Measurements from ENCODE around the gene PLXNA1. TPM values are rescaled to one million over a fixed set of nuclear protein-coding genes. Genes with fewer than 3 reads are reported as not detected.

Gene PLXNA1
- total and polyA plus RNA-seq, 10 of the 15 experiments (the other 5 are each of a cell fraction or from before 2014, with no cell fraction given) = 0.03 to 16.4 (median 2.5) TPM

- no peaks in the 10 kb centered on the region for H3K79me2 ChIP-seq (ENCODE audit: control insufficient read depth, insufficient read depth, low read length)
- ATAC-seq (no peak), FAIRE-seq (no peak), DNase-seq (ENCODE audit: low read depth, low spot score) (no peak)
- no peak overlapping the region for H3K9ac ChIP-seq (ENCODE audit: control insufficient read depth, insufficient read depth, low read length)
- WGBS (ENCODE audit: insufficient coverage, insufficient replicate concordance, low lambda C conversion rate, missing lambda C conversion rate) = 72% methylated on average over 21 of the region's 21 CpGs
- RAD21 ChIA-PET (ENCODE audit: unreplicated experiment) = no interaction called here
- POLR2A ChIA-PET = no interaction called here
- CTCF ChIA-PET = no interaction called here
- TF ChIP-seq ETV6 (conservative IDR thresholded peaks at IDR 0.05 in 1 of 2, IDR thresholded peaks at IDR 0.05 in 1 of 2; ENCODE audit: borderline replicate concordance in 1 of 2, low read depth in 1 of 2) = no peak
- TF ChIP-seq YY1 (IDR thresholded peaks at IDR 0.05; ENCODE audit: low read depth, low read length) = no peak
- TF ChIP-seq, protein P1, sequence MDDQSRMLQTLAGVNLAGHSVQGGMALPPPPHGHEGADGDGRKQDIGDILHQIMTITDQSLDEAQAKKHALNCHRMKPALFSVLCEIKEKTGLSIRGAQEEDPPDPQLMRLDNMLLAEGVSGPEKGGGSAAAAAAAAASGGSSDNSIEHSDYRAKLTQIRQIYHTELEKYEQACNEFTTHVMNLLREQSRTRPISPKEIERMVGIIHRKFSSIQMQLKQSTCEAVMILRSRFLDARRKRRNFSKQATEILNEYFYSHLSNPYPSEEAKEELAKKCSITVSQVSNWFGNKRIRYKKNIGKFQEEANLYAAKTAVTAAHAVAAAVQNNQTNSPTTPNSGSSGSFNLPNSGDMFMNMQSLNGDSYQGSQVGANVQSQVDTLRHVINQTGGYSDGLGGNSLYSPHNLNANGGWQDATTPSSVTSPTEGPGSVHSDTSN (IDR thresholded peaks at IDR 0.05; ENCODE audit: insufficient replicate concordance, low read depth, low read length) = no peak
- TF ChIP-seq RAD21 (IDR thresholded peaks at IDR 0.05; ENCODE audit: insufficient read depth, low read depth, low read length) = no peak
- TF ChIP-seq, protein P2, sequence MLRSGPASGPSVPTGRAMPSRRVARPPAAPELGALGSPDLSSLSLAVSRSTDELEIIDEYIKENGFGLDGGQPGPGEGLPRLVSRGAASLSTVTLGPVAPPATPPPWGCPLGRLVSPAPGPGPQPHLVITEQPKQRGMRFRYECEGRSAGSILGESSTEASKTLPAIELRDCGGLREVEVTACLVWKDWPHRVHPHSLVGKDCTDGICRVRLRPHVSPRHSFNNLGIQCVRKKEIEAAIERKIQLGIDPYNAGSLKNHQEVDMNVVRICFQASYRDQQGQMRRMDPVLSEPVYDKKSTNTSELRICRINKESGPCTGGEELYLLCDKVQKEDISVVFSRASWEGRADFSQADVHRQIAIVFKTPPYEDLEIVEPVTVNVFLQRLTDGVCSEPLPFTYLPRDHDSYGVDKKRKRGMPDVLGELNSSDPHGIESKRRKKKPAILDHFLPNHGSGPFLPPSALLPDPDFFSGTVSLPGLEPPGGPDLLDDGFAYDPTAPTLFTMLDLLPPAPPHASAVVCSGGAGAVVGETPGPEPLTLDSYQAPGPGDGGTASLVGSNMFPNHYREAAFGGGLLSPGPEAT (IDR thresholded peaks at IDR 0.05; ENCODE audit: low read depth) = no peak
- TF ChIP-seq MEF2A (IDR thresholded peaks at IDR 0.05; ENCODE audit: insufficient read depth, low read depth, low read length) = no peak
- TF ChIP-seq ZNF207 (IDR thresholded peaks at IDR 0.05; ENCODE audit: borderline replicate concordance) = no peak
- no peak for TF ChIP-seq RFX5 (IDR thresholded peaks at IDR 0.05; ENCODE audit: low read depth, low read length)
- TF ChIP-seq BMI1 (IDR thresholded peaks at IDR 0.05; ENCODE audit: borderline replicate concordance) = no peak
- no peak for TF ChIP-seq BCL3 (IDR thresholded peaks at IDR 0.05; ENCODE audit: borderline replicate concordance, insufficient read depth, low read depth, low read length, poor library complexity, severe bottlenecking)
- TF ChIP-seq ESRRA (IDR thresholded peaks at IDR 0.05; ENCODE audit: low read length) = no peak
- no peak for TF ChIP-seq RUNX3 (IDR thresholded peaks at IDR 0.05; ENCODE audit: low read length)
- TF ChIP-seq TCF7 (IDR thresholded peaks at IDR 0.05; ENCODE audit: borderline replicate concordance) = no peak
- no peak for TF ChIP-seq E2F8 (IDR thresholded peaks at IDR 0.05; ENCODE audit: low read depth, partially characterized antibody)
- TF ChIP-seq CBX5 (IDR thresholded peaks at IDR 0.05; ENCODE audit: low read depth) = no peak
- TF ChIP-seq JUNB (IDR thresholded peaks at IDR 0.05) = no peak
- no peak for TF ChIP-seq NR2C1 (IDR thresholded peaks at IDR 0.05)
- TF ChIP-seq ZZZ3 (IDR thresholded peaks at IDR 0.05; ENCODE audit: control insufficient read depth, insufficient read length, low read depth) = no peak
- no peak overlapping the region for H3K4me2 ChIP-seq (ENCODE audit: control insufficient read depth, insufficient read depth)
- no peaks in the 10 kb centered on the region for H3K27me3 ChIP-seq (replicated peaks in 1 of 2; ENCODE audit: control insufficient read depth in 2 of 2, insufficient read depth in 2 of 2, low read length in 1 of 2)
- H3K4me1 ChIP-seq (ENCODE audit: control insufficient read depth, insufficient read depth, low read length) = no peaks in the 10 kb centered on the region
- in situ Hi-C loops (cut with MboI) = no loop called here
- H3K4me3 ChIP-seq = no peak overlapping the region
- BruUV-seq (replicated peaks) = no TSS peak
- H3K9me3 ChIP-seq (replicated peaks; ENCODE audit: control insufficient read depth, insufficient read depth, low read length) = no peaks in the 10 kb centered on the region
- intact Hi-C loops (cut with micrococcal nuclease; ENCODE audit: unreplicated experiment) = no loop called here
- peaks cover 0 to 15% of the 10 kb centered on the region in 2 experiments; a peak in 2 of 4 replicates for H3K36me3 ChIP-seq (ENCODE audit: control insufficient read depth in 2 of 2, insufficient read depth in 2 of 2, low read length in 1 of 2)
- no peak overlapping the region for H3K27ac ChIP-seq (ENCODE audit: control insufficient read depth, insufficient read depth)
- H4K20me1 ChIP-seq (ENCODE audit: control insufficient read depth, insufficient read depth) = no peaks in the 10 kb centered on the region
- SMC1A ChIA-PET (ENCODE audit: uncharacterized antibody, unreplicated experiment) = no interaction called here
- no peak overlapping the region for H2AFZ ChIP-seq (ENCODE audit: control insufficient read depth, low read depth, low read length)
Measured at GRCh38 chr3:127027061-127027735, 44.3 kb downstream of the PLXNA1 start.
